Globus pallidus (tissue), 1 donor: ENCODE data around the gene ARHGAP4.

Experiments
- DNase-seq: peaks from one replicate; pipeline ENCODE4 v3.0.0-alpha.2; 2015; ENCODE audit warnings: low spot score

Gene ARHGAP4

GRCh38 chrX:153905481-153906095 lies 20.5 kb downstream of the ARHGAP4 start:
- no peak for DNase-seq

- no peak for DNase-seq
Observed at GRCh38 chrX:153903991-153904957, 21.8 kb downstream of the ARHGAP4 start, which contains the start of gene AVPR2. TSS of gene AVPR2 (plus strand) at chrX:153904673. CDS start at chrX:153905146, 473 bp downstream.

- no peak for DNase-seq
Observed at GRCh38 chrX:153903238-153903980, 22.7 kb downstream of the ARHGAP4 start.

DNA sequence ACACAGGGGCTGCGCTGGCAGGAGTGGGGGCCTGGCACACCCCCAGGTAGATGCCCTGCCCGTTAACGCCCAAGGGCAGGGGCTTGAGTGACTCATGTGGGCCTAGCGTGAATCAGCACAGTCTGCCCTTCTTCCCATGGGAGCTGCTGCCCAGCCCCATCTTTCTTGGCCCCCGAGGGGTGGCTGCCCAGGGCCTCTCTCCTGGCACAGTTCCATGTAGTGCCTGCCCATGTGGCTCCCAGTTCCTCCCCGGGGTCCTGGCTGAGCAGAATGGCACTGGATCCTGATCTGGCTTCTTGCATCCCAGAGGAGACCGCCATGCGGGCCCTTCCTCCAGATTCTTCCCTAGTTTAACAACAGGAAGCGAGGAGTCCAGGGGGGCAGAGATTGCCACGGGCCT lies 23.7 kb downstream of the ARHGAP4 start:
- DNase-seq: no peak

DNA sequence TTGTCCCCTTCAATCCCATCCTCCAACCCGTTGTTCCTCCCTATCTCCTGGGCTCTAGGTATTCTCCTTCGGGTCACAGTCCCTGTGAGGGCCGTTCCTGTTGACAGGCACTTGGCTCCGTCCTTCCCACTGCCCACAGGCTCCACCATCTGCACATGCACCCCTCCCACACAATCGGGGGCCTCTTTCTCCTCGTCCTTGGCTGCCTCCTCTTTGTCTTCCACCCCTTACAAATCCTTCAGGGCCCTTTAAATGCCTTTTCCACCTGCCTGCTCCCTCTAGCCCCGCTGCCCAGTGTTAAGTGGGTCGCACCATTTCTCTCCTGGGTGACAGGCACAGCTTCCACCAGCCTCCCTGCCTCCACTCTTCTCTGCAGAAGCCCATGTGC lies 24.3 kb downstream of the ARHGAP4 start:
- no peak for DNase-seq

DNA sequence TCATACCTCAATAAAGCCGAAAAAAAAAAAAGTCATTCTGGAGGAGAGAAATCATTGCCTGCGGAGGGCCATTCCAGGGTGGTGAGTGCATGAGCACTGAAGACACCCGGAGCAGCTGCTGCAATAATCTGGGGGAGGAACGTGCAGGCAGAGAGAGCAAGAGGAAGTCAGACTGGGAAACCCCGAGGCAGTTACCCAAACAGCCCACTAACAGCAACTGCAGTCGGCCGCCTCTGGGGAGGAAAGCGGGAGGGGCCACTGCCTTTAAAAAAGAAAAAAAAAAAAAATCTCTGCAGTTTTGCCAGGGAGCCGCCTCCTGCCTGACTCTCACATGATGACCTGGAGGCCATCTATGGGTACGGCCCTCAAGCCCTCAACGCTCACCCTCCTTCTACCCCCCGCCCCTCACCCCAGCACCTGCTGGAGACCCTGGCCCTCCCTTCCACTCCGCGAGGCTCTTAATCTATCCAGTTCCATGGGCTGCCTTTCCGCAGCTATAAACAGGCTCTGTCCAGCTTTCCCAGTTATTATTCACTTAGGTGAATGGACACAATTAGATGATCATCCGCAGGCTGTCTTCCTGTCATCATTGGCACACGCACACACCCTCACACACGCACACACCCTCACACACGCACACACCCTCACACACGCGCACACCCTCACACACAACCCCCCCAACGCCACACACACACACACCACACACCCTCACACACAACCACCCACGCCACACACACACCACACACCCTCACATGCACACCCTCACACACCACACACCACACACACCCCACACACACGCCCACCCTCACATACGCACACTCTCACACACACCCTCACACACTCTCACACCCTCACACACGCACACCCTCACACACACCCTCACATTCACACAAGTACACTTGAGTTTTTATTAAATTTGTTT lies 25.0 kb downstream of the ARHGAP4 start:
- peak; percentile 25 for DNase-seq

DNA sequence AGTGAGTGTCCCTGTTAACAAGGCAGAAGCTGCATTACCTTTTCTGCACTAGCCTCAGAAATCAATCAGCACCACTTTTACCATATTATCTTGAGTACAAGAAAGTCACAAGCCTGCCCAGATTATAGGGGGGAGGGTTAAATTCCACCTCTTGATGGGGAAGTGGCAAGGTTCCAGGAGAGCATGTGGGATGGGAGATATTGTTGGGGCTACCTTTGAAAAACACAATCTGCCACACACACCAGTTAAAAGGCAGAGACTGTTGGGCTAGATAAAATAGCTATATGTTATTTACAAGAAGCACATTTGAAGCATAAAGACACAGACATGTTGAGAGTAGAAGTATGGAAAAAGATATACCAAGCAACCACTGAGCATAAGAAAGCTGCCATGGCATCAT lies 28.2 kb downstream of the ARHGAP4 start:
- no peak for DNase-seq

DNA sequence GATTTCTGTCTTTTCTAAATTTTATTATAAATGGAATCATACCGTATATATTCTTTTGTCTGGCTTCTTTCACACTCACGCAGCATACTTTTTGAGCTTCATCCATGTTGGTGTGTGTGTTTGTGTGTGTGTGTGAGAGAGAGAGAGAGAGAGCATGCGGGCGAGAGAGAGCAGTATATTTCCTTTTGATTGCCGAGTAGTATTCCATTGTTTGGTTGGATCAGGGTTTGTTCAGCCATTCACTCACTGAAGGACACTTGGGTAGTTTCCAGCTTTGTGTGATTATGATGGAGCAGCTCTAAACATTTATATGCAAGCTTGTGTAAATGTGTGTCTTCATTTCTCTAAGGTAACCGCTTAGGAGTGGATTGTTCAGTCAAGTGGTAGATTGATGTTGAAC lies 36.9 kb downstream of the ARHGAP4 start:
- no peak for DNase-seq

- no peak for DNase-seq
Observed at GRCh38 chrX:153888344-153888743, 37.7 kb downstream of the ARHGAP4 start.

DNA sequence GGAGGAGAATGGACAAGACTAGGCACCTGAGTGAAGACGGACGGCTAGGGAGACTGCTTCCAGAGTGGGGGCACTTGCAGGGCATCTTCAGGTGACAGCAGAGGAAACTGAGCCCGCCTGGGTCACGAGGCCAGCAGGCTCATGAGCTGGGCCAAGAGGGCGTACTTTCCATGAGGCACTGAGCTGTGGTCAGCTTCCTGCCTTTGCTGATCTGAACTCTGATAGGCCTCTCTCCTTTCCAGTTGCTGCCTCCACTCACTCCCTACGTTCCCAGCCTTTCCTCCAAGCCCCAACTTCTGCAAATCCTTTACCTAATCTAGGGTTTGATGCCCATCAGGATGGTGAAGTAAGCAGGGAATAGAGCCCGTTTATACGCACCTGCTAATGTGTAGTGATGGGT lies 38.7 kb downstream of the ARHGAP4 start:
- DNase-seq: no peak

DNA sequence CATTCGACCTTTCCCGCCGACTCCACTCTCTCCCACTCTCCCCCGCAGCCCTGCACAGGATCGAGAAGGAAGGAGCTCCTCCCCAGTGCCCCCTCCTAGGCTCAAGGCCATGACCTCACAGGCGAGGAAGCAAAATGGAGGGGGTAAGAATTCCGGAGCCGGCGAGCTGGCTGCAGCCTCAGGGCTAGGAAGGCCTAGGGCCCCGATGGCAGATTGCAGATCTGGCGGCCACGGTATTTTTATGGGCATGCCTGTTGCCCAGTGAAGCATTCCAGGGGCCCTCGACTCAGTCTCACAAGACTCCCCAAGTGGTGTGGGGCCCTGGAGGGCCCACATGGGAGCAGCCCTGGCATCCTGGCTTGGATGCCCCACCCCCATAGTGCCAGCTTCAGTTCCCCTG lies 39.1 kb downstream of the ARHGAP4 start:
- no peak for DNase-seq

DNA sequence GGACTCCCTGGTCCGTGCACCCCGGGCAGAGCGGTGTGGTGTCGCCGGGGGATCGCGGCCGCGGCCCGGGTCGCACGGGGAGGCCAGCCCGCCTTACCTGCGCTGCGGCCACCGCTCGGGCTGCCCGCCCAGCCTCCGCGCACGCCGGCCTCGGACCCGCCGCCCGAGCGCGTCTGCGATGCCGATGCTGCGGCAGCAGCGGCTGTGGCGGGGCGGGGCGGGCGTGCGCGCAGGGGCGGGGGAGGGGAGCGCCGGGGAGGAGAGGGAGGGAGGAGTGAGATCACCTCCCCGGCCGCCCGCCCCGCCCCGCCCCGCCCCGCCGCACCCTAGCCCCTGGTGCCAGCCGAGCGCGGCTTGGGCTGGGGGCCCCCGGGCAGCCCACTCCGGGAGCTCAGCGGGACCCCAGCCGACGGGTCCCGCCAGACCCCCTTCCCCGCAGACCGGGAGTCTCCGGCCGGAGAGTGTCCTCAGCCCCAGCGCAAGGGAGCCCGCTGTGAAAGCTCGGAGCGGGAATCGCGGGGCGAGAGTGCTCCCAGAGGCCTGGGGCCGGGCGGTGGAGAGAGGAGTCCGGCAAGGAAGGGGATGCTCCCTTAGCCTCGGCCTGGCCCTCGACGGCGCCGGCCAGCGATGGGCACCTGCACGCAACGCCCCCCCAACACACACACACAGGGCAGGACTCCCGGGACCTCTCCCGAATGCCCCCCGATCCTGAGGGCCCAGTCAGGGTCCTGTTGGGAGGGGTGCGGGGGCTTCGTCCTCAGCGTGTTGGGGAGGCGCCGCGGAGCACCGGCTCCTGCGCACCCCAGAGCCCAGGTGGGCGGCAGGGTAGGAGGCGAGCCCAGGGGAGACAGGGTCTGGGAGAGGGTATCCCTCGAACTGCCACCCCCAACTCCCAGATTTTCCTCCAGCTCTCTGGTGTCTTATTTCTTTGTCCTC lies 39.8 kb downstream of the ARHGAP4 start, which contains the start of gene L1CAM:
TSS of gene L1CAM (minus strand) at position 206 of the 936 bp plus-strand sequence. CDS start 10,337 bp downstream, outside the sequence.
- no peak for DNase-seq

- no peak for DNase-seq
Observed at GRCh38 chrX:153885208-153885787, 40.8 kb downstream of the ARHGAP4 start.

- DNase-seq: no peak
Observed at GRCh38 chrX:153884590-153884989, 41.5 kb downstream of the ARHGAP4 start.

- no peak for DNase-seq
Observed at GRCh38 chrX:153884136-153884535, 41.9 kb downstream of the ARHGAP4 start.

GRCh38 chrX:153883163-153883843 lies 42.8 kb downstream of the ARHGAP4 start:
- DNase-seq: no peak

DNA sequence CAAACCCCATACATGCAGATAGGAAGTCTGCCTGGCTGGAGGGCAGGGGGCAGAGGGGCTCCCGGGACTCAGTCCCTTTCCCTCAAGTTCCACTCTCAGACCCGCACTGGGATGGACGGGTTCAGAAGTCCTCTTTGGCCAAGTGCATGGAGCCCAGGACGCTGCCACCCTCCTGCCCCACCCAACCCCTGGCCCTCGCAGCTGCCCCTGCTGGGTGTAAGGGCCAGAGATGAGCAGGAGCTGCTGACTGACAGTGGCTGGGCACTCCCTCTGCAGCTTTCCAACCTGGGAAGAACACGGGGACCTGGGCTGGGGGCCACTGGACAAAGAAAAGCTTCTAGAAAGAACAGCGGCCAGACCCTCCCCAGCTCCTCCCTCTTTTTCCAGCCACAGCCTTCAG lies 43.5 kb downstream of the ARHGAP4 start:
- no peak for DNase-seq

- DNase-seq: peak; percentile 33
Observed at GRCh38 chrX:153882086-153882498, 44.0 kb downstream of the ARHGAP4 start.

GRCh38 chrX:153881281-153881680 lies 44.8 kb downstream of the ARHGAP4 start:
- no peak for DNase-seq
